ENCODE results near the gene B3GNT4. TPM values are rescaled to one million over a fixed set of nuclear protein-coding genes. Genes with fewer than 3 reads are reported as not detected.

The B3GNT4 gene
- total and polyA plus RNA-seq, 2 of the 8 experiments (the other 6 are each of a cell fraction or from before 2014, with no cell fraction given): 1.1 to 1.4 TPM

- no peak overlapping the region for H3K4me3 ChIP-seq (ENCODE audit: extremely low read depth in 1 of 4, insufficient read depth in 2 of 4, low read depth in 3 of 4, low read length in 4 of 4)
- H3K56ac ChIP-seq (replicated peaks; ENCODE audit: insufficient read length, low read depth, low read length): no peak overlapping the region
- DNase-seq (ENCODE audit: low read depth in 1 of 2, low spot score in 2 of 2): no peak
- no peak overlapping the region for H3K23ac ChIP-seq (ENCODE audit: insufficient read length)
- no peak overlapping the region for H2AFZ ChIP-seq (ENCODE audit: low read length)
- no peak overlapping the region for H2BK120ac ChIP-seq (replicated peaks; ENCODE audit: low read depth, low read length)
- H3K4me2 ChIP-seq (ENCODE audit: insufficient read depth in 1 of 2, low read depth in 2 of 2, low read length in 2 of 2): no peak overlapping the region
- no peak overlapping the region for H2BK5ac ChIP-seq (ENCODE audit: low read depth, low read length)
- no peak for FAIRE-seq
- no peak overlapping the region for H3K27ac ChIP-seq (ENCODE audit: low read depth, low read length)
- H3K36me3 ChIP-seq (ENCODE audit: control insufficient read depth in 2 of 4, insufficient read depth in 4 of 4, low read length in 3 of 4): peaks cover 4 to 21% (median 8%) of the 10 kb centered on the region in 4 experiments; a peak in 7 of 8 replicates
- H3K9me3 ChIP-seq (ENCODE audit: insufficient read depth in 2 of 2, low read depth in 1 of 2, low read length in 1 of 2): no peaks in the 10 kb centered on the region
- H2AK5ac ChIP-seq (ENCODE audit: low read depth, low read length): no peak overlapping the region
- H2BK20ac ChIP-seq (ENCODE audit: low read length): no peak overlapping the region
- no peaks in the 10 kb centered on the region; a peak in 2 of 7 replicates for H3K27me3 ChIP-seq (replicated peaks in 1 of 4; ENCODE audit: control insufficient read depth in 3 of 4, extremely low read depth in 1 of 4, insufficient read depth in 3 of 4, low read length in 3 of 4)
- H3K14ac ChIP-seq (ENCODE audit: insufficient read length): no peak overlapping the region
- H2BK12ac ChIP-seq (ENCODE audit: low read depth, low read length): no peak overlapping the region
- POLR2A ChIA-PET (ENCODE audit: partially characterized antibody): interaction anchor here (0.6 to 15.7 kb wide), 4 partner anchors 8 to 20 kb away, joined by 3 to 230 read pairs (median 3); partner anchors contain the start of gene B3GNT4
- H2BK15ac ChIP-seq (ENCODE audit: low read length): no peak overlapping the region
- H3K79me2 ChIP-seq (ENCODE audit: control insufficient read depth in 1 of 2, insufficient read depth in 2 of 2, low read length in 2 of 2): peaks cover 6 to 24% of the 10 kb centered on the region in 2 experiments
- CTCF ChIA-PET (ENCODE audit: partially characterized antibody): interaction anchor here (1.0 kb wide), 1 partner anchor 13 kb away, joined by 3 read pairs; no protein-coding TSS in a partner anchor
- peaks cover 3 to 13% (median 10%) of the 10 kb centered on the region in 4 experiments for H3K4me1 ChIP-seq (replicated peaks in 1 of 4; ENCODE audit: control insufficient read depth in 3 of 4, insufficient read depth in 4 of 4, low read length in 3 of 4)
- WGBS, 2 experiments (ENCODE audit: extremely low coverage in 1 of 2, insufficient coverage in 1 of 2, insufficient read length in 1 of 2, insufficient replicate concordance in 2 of 2, low coverage in 1 of 2, low lambda C conversion rate in 2 of 2, missing lambda C conversion rate in 1 of 2): 96% methylated on average over 5 of the region's 5 CpGs; no CpG with 5 or more reads in 1 of the 2 experiments
- no peak for TF ChIP-seq RNF2 (IDR thresholded peaks at IDR 0.05; ENCODE audit: borderline replicate concordance, low read depth, low read length, missing control alignments, poor library complexity, severe bottlenecking)
- no peak for TF ChIP-seq ATF2 (IDR thresholded peaks at IDR 0.05; ENCODE audit: low read length)
- no peak for TF ChIP-seq KDM4A (IDR thresholded peaks at IDR 0.05; ENCODE audit: low read depth, low read length, severe bottlenecking)
- no peak for TF ChIP-seq TAF7 (optimal IDR thresholded peaks at IDR 0.05; ENCODE audit: borderline replicate concordance, low read depth, low read length)
- no peak overlapping the region for H4K91ac ChIP-seq (replicated peaks; ENCODE audit: insufficient read length, low read length)
- no peak overlapping the region for H3K9ac ChIP-seq (replicated peaks in 1 of 4; ENCODE audit: extremely low read depth in 1 of 4, low read depth in 3 of 4, low read length in 3 of 4)
- no peak overlapping the region for H3K4ac ChIP-seq (replicated peaks; ENCODE audit: insufficient read length, low read depth, low read length)
- no peak overlapping the region for H4K8ac ChIP-seq (ENCODE audit: extremely low read depth, insufficient read depth, low read length)
- H3K18ac ChIP-seq (ENCODE audit: extremely low read depth, low read length): no peak overlapping the region
- peaks cover 3% of the 10 kb centered on the region; the same call in 1 of the 2 replicates for H3K79me1 ChIP-seq (ENCODE audit: low read depth, low read length)
- peaks cover 2% of the 10 kb centered on the region; the same call in 1 of the 2 replicates for H3K23me2 ChIP-seq (ENCODE audit: low read depth, low read length)
- H4K20me1 ChIP-seq (replicated peaks in 1 of 2; ENCODE audit: control insufficient read depth in 1 of 2, insufficient read depth in 2 of 2, low read length in 2 of 2): peaks cover 0 to 3% of the 10 kb centered on the region in 2 experiments
- no peak overlapping the region for H4K5ac ChIP-seq (ENCODE audit: insufficient read length, low read depth, low read length)
These were observed 24.6 kb downstream of the B3GNT4 start for GRCh38 chr12:122228092-122228491.

Measured in H1 (cell line).